GF-D8 (cell line): ENCODE data around the gene CLEC12A.

Experiments
- DNase-seq: peaks from one replicate; lab custom pipeline; 2025; lab: John Stamatoyannopoulos, UW

The CLEC12A gene

DNA sequence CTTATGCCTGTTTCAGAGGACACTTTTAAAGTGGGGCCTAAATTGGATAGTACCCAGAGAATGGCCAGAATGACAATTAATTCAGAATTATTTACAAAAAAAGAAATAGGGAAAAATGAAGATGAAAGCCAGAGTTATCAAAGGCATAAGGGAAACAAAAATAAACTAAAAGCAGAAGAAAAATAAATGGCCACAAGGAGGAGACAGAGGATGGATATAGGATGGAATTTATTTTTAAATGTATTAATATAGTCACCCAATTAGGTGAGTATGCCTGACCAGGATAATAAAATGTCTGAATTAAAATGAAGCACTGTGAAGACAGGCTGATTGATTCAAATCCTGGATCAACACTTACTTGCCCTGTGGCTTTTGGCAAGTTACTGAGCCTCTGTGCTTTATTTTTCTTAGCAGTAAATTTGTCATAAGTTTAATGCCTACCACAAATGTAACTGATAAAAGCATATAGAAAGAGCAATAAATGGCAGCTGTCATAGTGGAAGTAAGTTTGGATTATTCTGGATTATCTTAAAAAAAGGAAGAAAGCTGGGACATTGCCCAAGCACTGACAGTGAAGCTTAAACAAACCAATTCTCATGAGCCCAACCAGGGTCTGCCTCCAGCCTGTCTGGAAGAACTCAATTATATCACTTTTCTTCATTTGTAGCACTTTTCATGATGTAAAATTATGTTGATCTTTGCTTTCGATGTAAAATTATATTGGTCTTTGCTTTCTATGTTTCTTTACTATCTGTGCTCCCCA lies 62.8 kb downstream of the CLEC12A start:
- DNase-seq = no peak
